Hepatocyte (in vitro differentiated cells): Measurements from ENCODE around the gene SSBP2.
"Not testable (repeated sequence)": the region's sequence is repeated elsewhere in the genome, so short reads cannot be mapped to it uniquely, and the experiment has no call there.

Experiments
- CTCF ChIP-seq: fragments of 200-600 bp; sonication (generic); IDR thresholded peaks from 2 replicates; pipeline ENCODE4 v1.5.1; 2016; ENCODE audit warnings: antibody characterized with exemption, mild to moderate bottlenecking; ENCODE audit not compliant: poor library complexity
- EZH2 ChIP-seq: fragments of 200-600 bp; sonication (generic); IDR thresholded peaks from 2 replicates; pipeline ENCODE4 v1.6.1; 2016; ENCODE audit warnings: antibody characterized with exemption, mild to moderate bottlenecking, borderline replicate concordance

GRCh38 chr5:81628061-81628460 lies 122.8 kb downstream of the SSBP2 start:
- not testable (repeated sequence) for TF ChIP-seq EZH2, CTCF
